ENCODE results near the gene TMEM40.
"Not testable (repeated sequence)": the region's sequence is repeated elsewhere in the genome, so short reads cannot be mapped to it uniquely, and the experiment has no call there.

TMEM40 gene

GRCh38 chr3:12787346-12787745, 28.3 kb upstream of the TMEM40 start:
- in situ Hi-C loops (cut with MboI; ENCODE audit: low pct_unique_long_range_greater_than_20kb, low sequenced_read_pairs, unreplicated experiment); DNase-seq (ENCODE audit: low spot score): not testable (repeated sequence)
- TF ChIP-seq, protein P1, sequence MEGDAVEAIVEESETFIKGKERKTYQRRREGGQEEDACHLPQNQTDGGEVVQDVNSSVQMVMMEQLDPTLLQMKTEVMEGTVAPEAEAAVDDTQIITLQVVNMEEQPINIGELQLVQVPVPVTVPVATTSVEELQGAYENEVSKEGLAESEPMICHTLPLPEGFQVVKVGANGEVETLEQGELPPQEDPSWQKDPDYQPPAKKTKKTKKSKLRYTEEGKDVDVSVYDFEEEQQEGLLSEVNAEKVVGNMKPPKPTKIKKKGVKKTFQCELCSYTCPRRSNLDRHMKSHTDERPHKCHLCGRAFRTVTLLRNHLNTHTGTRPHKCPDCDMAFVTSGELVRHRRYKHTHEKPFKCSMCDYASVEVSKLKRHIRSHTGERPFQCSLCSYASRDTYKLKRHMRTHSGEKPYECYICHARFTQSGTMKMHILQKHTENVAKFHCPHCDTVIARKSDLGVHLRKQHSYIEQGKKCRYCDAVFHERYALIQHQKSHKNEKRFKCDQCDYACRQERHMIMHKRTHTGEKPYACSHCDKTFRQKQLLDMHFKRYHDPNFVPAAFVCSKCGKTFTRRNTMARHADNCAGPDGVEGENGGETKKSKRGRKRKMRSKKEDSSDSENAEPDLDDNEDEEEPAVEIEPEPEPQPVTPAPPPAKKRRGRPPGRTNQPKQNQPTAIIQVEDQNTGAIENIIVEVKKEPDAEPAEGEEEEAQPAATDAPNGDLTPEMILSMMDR (IDR thresholded peaks at IDR 0.05; ENCODE audit: extremely low read depth, insufficient read depth, missing control alignments) = peak; percentile 49

- no peak for DNase-seq (ENCODE audit: low spot score)
- TF ChIP-seq, protein P1 (IDR thresholded peaks at IDR 0.05; ENCODE audit: extremely low read depth, insufficient read depth, missing control alignments) = no peak
- in situ Hi-C loops (cut with MboI; ENCODE audit: low pct_unique_long_range_greater_than_20kb, low sequenced_read_pairs, unreplicated experiment) = no loop called here
These were observed 26.0 kb upstream of the TMEM40 start for GRCh38 chr3:12785096-12785495.

GRCh38 chr3:12782172-12782815, 23.2 kb upstream of the TMEM40 start:
- DNase-seq (ENCODE audit: low spot score) = no peak
- in situ Hi-C loops (cut with MboI; ENCODE audit: low pct_unique_long_range_greater_than_20kb, low sequenced_read_pairs, unreplicated experiment) = no loop called here
- TF ChIP-seq, protein P1 (IDR thresholded peaks at IDR 0.05; ENCODE audit: extremely low read depth, insufficient read depth, missing control alignments) = no peak

DNA sequence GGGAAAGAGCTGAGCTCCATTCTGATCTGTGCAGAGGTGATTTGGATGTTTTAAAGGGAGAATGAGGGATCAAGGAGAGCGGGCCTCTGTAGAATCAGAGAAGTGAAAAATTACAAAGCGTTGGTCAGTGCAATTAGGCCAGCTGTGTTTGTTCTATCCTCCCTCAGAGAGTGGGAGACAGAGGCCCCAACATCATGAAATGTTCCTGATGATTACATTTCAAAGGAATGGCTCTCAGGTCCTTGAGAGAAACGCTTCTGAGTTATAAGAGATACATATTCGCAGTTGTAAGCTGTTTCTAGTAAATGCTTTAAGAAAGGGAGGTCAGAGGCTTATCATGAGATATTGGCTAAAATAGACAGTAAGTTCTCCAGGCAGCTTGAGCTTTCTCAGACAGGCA, 21.7 kb upstream of the TMEM40 start:
- DNase-seq (ENCODE audit: low spot score) = no peak
- in situ Hi-C loops (cut with MboI; ENCODE audit: low pct_unique_long_range_greater_than_20kb, low sequenced_read_pairs, unreplicated experiment) = no loop called here
- TF ChIP-seq, protein P1 (IDR thresholded peaks at IDR 0.05; ENCODE audit: extremely low read depth, insufficient read depth, missing control alignments) = no peak

GRCh38 chr3:12777171-12777570, 18.1 kb upstream of the TMEM40 start:
- no peak for DNase-seq (ENCODE audit: low spot score)
- in situ Hi-C loops (cut with MboI; ENCODE audit: low pct_unique_long_range_greater_than_20kb, low sequenced_read_pairs, unreplicated experiment) = no loop called here
- TF ChIP-seq, protein P1 (IDR thresholded peaks at IDR 0.05; ENCODE audit: extremely low read depth, insufficient read depth, missing control alignments) = no peak

DNA sequence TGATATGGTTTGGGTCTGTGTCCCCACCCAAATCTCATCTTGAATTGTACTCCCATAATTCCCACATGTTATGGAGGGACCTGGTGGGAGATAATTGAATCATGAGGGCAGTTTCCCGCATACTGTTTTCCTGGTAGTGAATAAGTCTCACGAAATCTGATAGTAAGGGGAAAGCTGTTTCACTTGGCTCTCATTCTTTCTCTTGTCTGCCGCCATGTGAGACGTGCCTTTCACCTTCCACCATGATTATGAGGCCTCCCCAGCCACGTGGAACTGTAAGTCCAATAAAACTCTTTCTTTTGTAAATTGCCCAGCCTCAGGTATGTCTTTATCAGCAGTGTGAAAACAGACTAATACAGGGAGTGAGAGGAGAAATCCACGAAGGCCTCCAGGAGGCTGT, 16.9 kb upstream of the TMEM40 start:
- in situ Hi-C loops (cut with MboI; ENCODE audit: low pct_unique_long_range_greater_than_20kb, low sequenced_read_pairs, unreplicated experiment); DNase-seq (ENCODE audit: low spot score): not testable (repeated sequence)

DNA sequence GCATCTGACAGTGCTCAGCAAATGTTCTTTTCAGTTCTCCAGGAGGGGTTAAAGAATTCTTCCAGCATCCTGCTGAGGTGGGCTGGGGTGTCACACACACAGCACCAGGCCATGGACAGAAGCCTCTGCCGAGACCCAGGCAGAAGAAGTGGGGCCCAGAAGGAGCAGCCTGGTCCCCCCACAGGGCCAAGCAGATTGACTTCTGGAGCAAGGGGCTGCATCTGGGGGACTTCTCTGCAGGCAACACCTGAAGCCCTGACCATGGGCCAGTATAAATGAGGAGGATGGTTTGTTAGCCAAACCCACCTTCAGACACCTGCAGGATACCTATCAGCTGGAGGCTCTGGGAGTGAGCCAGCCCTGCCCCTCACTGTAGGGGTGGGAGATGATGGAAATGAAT, 16.2 kb upstream of the TMEM40 start:
- in situ Hi-C loops (cut with MboI; ENCODE audit: low pct_unique_long_range_greater_than_20kb, low sequenced_read_pairs, unreplicated experiment) = no loop called here
- TF ChIP-seq, protein P1 (IDR thresholded peaks at IDR 0.05; ENCODE audit: extremely low read depth, insufficient read depth, missing control alignments) = no peak
- no peak for DNase-seq (ENCODE audit: low spot score)
